Endothelial cell of umbilical vein (primary cell): Measurements from ENCODE around the gene TMEM18. TPM values are rescaled to one million over a fixed set of nuclear protein-coding genes. Genes with fewer than 3 reads are reported as not detected.

Experiments used
- BruUV-seq: library from RNA; stranded (reverse); fragments of 400-500 nt; replicated peaks from 2 replicates; lab custom pipeline; 2021; lab: Mats Ljungman, UMichigan
- CTCF ChIA-PET: fragments of 300-600, 350-600 bp; sonication (Branson Sonifier 250); formaldehyde crosslinking; loops from one replicate; lab custom pipeline; 2021; ENCODE audit warnings: antibody characterized with exemption, inconsistent platforms; lab: Charles Lee
- POLR2A ChIA-PET: fragments of 300-600, 350-600 bp; sonication (Branson Sonifier 250); formaldehyde crosslinking; loops from one replicate; lab custom pipeline; 2021; ENCODE audit warnings: antibody characterized with exemption, inconsistent platforms; lab: Charles Lee
- DNase-seq: peaks from one replicate; pipeline ENCODE4 v3.0.0-alpha.2; 2011; ENCODE audit warnings: low read depth, low spot score
- FAIRE-seq: peaks from 2 replicates; lab custom pipeline; 2011; peaks lifted over from hg19 to GRCh38; lab: Jason Lieb, UNC
- H2AFZ ChIP-seq: 2 replicates; pipeline ENCODE4 v1.6.0; 2012; ENCODE audit warnings: low read depth, low read length, control low read depth, inconsistent platforms
- H3K27ac ChIP-seq: 2 replicates; pipeline ENCODE4 v1.5.1; 2011; ENCODE audit warnings: low read depth, mild to moderate bottlenecking, control low read depth, low read length, moderate library complexity; ENCODE audit not compliant: insufficient read depth
- H3K27me3 ChIP-seq, 2 experiments: 2 replicates each; pipeline versions ENCODE4 v1.6.0 to v1.6.1; 2011; ENCODE audit warnings: low read length in 2 of 2, mixed read lengths in 1 of 2; ENCODE audit not compliant: control insufficient read depth in 2 of 2, insufficient read depth in 2 of 2
- H3K36me3 ChIP-seq, 2 experiments: 2 replicates in 1 of 2; 3 replicates in 1 of 2; pipeline ENCODE4 v1.5.1; 2011; ENCODE audit warnings: low read length in 2 of 2, mild to moderate bottlenecking in 1 of 2, moderate library complexity in 1 of 2; ENCODE audit not compliant: control insufficient read depth in 2 of 2, insufficient read depth in 2 of 2; ENCODE audit errors: extremely low read depth in 1 of 2
- H3K4me1 ChIP-seq: 3 replicates; pipeline ENCODE4 v1.5.1; 2011; ENCODE audit warnings: mild to moderate bottlenecking, low read length; ENCODE audit not compliant: control insufficient read depth, insufficient read depth; ENCODE audit errors: extremely low read depth
- H3K4me2 ChIP-seq: 2 replicates; pipeline ENCODE4 v1.6.1; 2011; ENCODE audit warnings: low read length, control low read depth, mixed read lengths; ENCODE audit not compliant: insufficient read depth
- H3K4me3 ChIP-seq, 3 experiments: fragments of 200-600 bp in 1 of 3; sonication (generic), shearing (Covaris generic) in 1 of 3; replicated peaks in 1 of 3; 2 replicates each; pipeline ENCODE4 v1.5.1; 2011 to 2016; ENCODE audit warnings: control low read depth in 3 of 3, low read length in 3 of 3, mild to moderate bottlenecking in 2 of 3, inconsistent platforms in 1 of 3, low read depth in 1 of 3, moderate library complexity in 1 of 3; ENCODE audit not compliant: insufficient read depth in 1 of 3
- H3K79me2 ChIP-seq: 2 replicates; pipeline ENCODE4 v1.6.0; 2012; ENCODE audit warnings: low read length, inconsistent platforms; ENCODE audit not compliant: control insufficient read depth, insufficient read depth
- H3K9ac ChIP-seq: replicated peaks from 2 replicates; pipeline ENCODE3; 2011; ENCODE audit warnings: low read length, control low read depth; ENCODE audit not compliant: insufficient read depth; ENCODE audit errors: extremely low read depth
- H3K9me1 ChIP-seq: replicated peaks from 3 replicates; pipeline ENCODE4 v1.6.0; 2011; ENCODE audit warnings: mild to moderate bottlenecking, low read length; ENCODE audit not compliant: control insufficient read depth, insufficient read depth; ENCODE audit errors: extremely low read depth
- H3K9me3 ChIP-seq: replicated peaks from 2 replicates; pipeline ENCODE4 v1.5.1; 2012; ENCODE audit warnings: low read length, inconsistent platforms; ENCODE audit not compliant: control insufficient read depth, insufficient read depth
- H4K20me1 ChIP-seq: replicated peaks from 2 replicates; pipeline ENCODE3; 2011; ENCODE audit warnings: mild to moderate bottlenecking, low read length; ENCODE audit not compliant: control insufficient read depth, insufficient read depth; ENCODE audit errors: extremely low read depth
- CTCF ChIP-seq, 2 donors: IDR thresholded peaks; 1 replicate in 1 of 2; 2 replicates in 1 of 2; pipeline ENCODE4 v1.5.1; 2011; ENCODE audit warnings: low read length in 2 of 2, mild to moderate bottlenecking in 2 of 2, moderate library complexity in 2 of 2, control low read depth in 1 of 2, inconsistent platforms in 1 of 2, low read depth in 1 of 2; ENCODE audit not compliant: insufficient read depth in 1 of 2; ENCODE audit errors: extremely low read depth in 1 of 2
- EZH2 ChIP-seq: IDR thresholded peaks from 2 replicates; pipeline ENCODE4 v1.6.1; 2012; ENCODE audit warnings: borderline replicate concordance, low read depth, mild to moderate bottlenecking, moderate library complexity, low read length, inconsistent platforms; ENCODE audit not compliant: severe bottlenecking
- FOS ChIP-seq: IDR thresholded peaks from 2 replicates; pipeline ENCODE4 v1.6.1; 2011; ENCODE audit warnings: mild to moderate bottlenecking, low read length, moderate library complexity, borderline replicate concordance; ENCODE audit not compliant: insufficient read depth
- GATA2 ChIP-seq: IDR thresholded peaks from 2 replicates; pipeline ENCODE4 v1.7.0; 2011; ENCODE audit warnings: low read depth, mild to moderate bottlenecking, moderate library complexity, mixed read lengths, low read length; ENCODE audit not compliant: insufficient read length, insufficient read depth
- JUN ChIP-seq: IDR thresholded peaks from 2 replicates; pipeline ENCODE4 v1.6.1; 2011; ENCODE audit warnings: borderline replicate concordance, low read depth; ENCODE audit not compliant: insufficient read length, insufficient read depth
- MAX ChIP-seq: IDR thresholded peaks from 2 replicates; pipeline ENCODE4 v1.6.1; 2011; ENCODE audit not compliant: insufficient read depth, insufficient read length
- MYC ChIP-seq: IDR thresholded peaks from one replicate; pipeline ENCODE4 v1.6.1; 2011; ENCODE audit warnings: mild to moderate bottlenecking, low read depth, low read length
- POLR2A ChIP-seq: IDR thresholded peaks from 2 replicates; pipeline ENCODE4 v1.6.1; 2012; ENCODE audit warnings: low read depth, mild to moderate bottlenecking, control low read depth, low read length
- POLR2AphosphoS5 ChIP-seq: IDR thresholded peaks from 2 replicates; pipeline ENCODE4 v1.6.1; 2012; ENCODE audit warnings: low read depth, mild to moderate bottlenecking, control low read depth, low read length, moderate library complexity; ENCODE audit not compliant: insufficient read depth
- dilution Hi-C: fragments of 300-500 bp; cut with MboI; formaldehyde crosslinking; loops from one replicate; pipeline ENCODE4 v1.15.0; 2019; ENCODE audit warnings: low sequenced_read_pairs; ENCODE audit not compliant: extremely low pct_ligation_motif_present
- intact Hi-C: fragments of 100-400 bp; cut with micrococcal nuclease; formaldehyde crosslinking; loops from one replicate; pipeline ENCODE4 v1.10.0; 2022
- polyA plus RNA-seq, 4 experiments: library from polyadenylated mRNA; depleted of rRNA in 3 of 4; stranded (reverse) in 3 of 4; unstranded in 1 of 4; fragments of >200 nt; gene quantifications; 2 replicates each; pipeline versions ENCODE4 v1.2.1 to v1.2.3, GENCODE V29; 2011 to 2012; ENCODE audit warnings: missing spikeins in 1 of 4
- total RNA-seq: library from RNA; stranded (reverse); gene quantifications from 2 replicates; pipeline ENCODE4 v1.2.3, GENCODE V29; 2021

TMEM18 gene
- total and polyA plus RNA-seq, 2 donors (not counting 3 experiments of a cell fraction or from before 2014, with no cell fraction given), result 19.1 to 23.1 TPM

GRCh38 chr2:658426-658825 lies 18.8 kb downstream of the TMEM18 start:
- Histone ChIP-seq H3K4me3 (no peak overlapping the region), H3K9me3 (no peaks in the 10 kb centered on the region), H3K27ac (no peak overlapping the region), H3K27me3 (no peaks in the 10 kb centered on the region), H4K20me1 (no peaks in the 10 kb centered on the region), H3K4me1 (no peaks in the 10 kb centered on the region), H3K79me2 (no peaks in the 10 kb centered on the region), H3K4me2 (no peak overlapping the region), H3K9me1 (no peaks in the 10 kb centered on the region), H3K9ac (no peak overlapping the region), H2AFZ (no peak overlapping the region), H3K36me3 (no peaks in the 10 kb centered on the region)
- ChIA-PET CTCF (no interaction called here), POLR2A (no interaction called here)
- BruUV-seq, result no TSS peak
- no peak for FAIRE-seq
- intact Hi-C loops, result no loop called here
- no peak for DNase-seq
- TF ChIP-seq MYC (no peak), CTCF (IDR thresholded peaks at IDR 0.05; ENCODE audit: extremely low read depth in 1 of 2, insufficient read depth in 1 of 2, low read depth in 1 of 2, low read length in 2 of 2) (no peak), JUN (no peak), MAX (no peak), EZH2 (no peak)
- dilution Hi-C loops, result no loop called here

- no peaks in the 10 kb centered on the region for H4K20me1 ChIP-seq
- dilution Hi-C loops (no loop called here), intact Hi-C loops (no loop called here)
- no peaks in the 10 kb centered on the region for H3K9me1 ChIP-seq
- H3K79me2 ChIP-seq, result no peaks in the 10 kb centered on the region
- no peaks in the 10 kb centered on the region for H3K9me3 ChIP-seq
- H3K36me3 ChIP-seq, result no peaks in the 10 kb centered on the region
- no peak overlapping the region for H3K9ac ChIP-seq
- DNase-seq (no peak), FAIRE-seq (no peak)
- CTCF ChIA-PET, result no interaction called here
- no peak for TF ChIP-seq POLR2AphosphoS5
- TF ChIP-seq MYC, result no peak
- TF ChIP-seq GATA2, result no peak
- TF ChIP-seq FOS, result no peak
- no peak for TF ChIP-seq CTCF (IDR thresholded peaks at IDR 0.05; ENCODE audit: extremely low read depth in 1 of 2, insufficient read depth in 1 of 2, low read depth in 1 of 2, low read length in 2 of 2)
- TF ChIP-seq MAX, result no peak
- TF ChIP-seq JUN, result no peak
- no peak for TF ChIP-seq POLR2A
- no peak for TF ChIP-seq EZH2
- no peak overlapping the region for H3K4me2 ChIP-seq
- H3K27ac ChIP-seq, result no peak overlapping the region
- BruUV-seq, result no TSS peak
- H2AFZ ChIP-seq, result no peak overlapping the region
- H3K27me3 ChIP-seq, result no peaks in the 10 kb centered on the region
- H3K4me3 ChIP-seq, result no peak overlapping the region
- H3K4me1 ChIP-seq, result no peaks in the 10 kb centered on the region
- POLR2A ChIA-PET, result no interaction called here
These were observed 19.4 kb downstream of the TMEM18 start for GRCh38 chr2:657766-658165.
